Measurements from ENCODE around the gene OR5K2. TPM values are rescaled to one million over a fixed set of nuclear protein-coding genes. Genes with fewer than 3 reads are reported as not detected.

Gene OR5K2
- total RNA-seq, 1 experiment from 2014 or later: not detected

DNA sequence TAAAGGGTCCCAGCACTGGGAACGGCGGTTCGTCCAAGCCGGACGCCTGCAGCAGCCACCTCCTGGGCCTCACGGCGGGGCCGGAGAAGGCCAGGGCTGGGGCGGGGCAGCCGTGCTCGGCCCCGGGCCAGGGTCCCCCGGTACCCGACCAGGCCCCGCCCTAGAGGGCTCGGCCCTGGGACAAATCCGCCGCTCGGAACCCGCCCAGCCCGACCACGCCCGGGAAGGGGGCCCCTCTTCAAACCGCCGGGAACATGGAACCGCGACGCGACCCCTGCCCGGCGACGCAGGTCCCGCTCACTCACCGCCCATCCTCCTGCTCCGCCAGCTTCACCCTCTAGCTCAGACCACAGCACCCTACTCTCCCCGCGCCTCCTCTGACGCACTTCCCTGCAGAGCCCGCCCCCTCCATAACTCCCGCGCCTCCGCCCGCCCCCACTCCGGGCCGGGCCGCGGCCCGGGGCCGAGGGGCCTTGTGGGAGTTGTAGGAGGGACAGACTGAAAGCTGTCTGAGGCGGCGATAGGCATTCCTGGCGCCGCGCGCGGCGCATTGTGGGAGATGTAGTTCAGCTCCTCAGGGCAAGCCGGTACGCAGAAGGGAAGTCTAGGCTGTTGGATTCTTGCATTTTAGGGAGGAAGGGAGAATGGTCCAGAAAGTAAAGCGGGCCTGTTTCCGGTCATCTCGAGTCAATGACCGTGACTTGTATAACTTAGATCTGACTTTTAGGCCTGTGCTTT lies 25.2 kb downstream of the OR5K2 start, which contains the start of gene CLDND1:
Gene CLDND1 (minus strand): TSS at position 359 of the 738 bp plus-strand sequence. CDS start 1,478 bp downstream, outside the sequence.
- DNase-seq (ENCODE audit: low spot score): peak; percentile 98

DNA sequence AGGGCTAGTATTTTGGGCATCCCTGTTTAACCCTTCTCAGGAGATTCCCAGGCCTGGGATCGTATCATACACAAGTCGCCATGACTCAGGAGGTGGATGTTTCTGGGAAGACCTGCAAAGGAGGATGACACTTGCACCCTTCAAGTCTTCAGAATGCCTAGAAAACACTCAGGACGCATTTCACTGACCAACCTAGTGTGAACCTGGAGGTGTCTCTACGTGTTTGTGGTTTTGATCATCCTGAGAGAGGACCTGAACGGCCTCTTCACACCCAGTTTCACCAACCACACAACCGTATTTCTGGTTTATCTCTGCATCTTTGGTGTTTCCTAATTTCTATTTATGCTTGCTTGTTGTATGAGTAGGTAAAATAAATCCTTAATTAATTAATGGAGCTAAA lies 28.0 kb downstream of the OR5K2 start:
- no peak for DNase-seq (ENCODE audit: low spot score)

DNA sequence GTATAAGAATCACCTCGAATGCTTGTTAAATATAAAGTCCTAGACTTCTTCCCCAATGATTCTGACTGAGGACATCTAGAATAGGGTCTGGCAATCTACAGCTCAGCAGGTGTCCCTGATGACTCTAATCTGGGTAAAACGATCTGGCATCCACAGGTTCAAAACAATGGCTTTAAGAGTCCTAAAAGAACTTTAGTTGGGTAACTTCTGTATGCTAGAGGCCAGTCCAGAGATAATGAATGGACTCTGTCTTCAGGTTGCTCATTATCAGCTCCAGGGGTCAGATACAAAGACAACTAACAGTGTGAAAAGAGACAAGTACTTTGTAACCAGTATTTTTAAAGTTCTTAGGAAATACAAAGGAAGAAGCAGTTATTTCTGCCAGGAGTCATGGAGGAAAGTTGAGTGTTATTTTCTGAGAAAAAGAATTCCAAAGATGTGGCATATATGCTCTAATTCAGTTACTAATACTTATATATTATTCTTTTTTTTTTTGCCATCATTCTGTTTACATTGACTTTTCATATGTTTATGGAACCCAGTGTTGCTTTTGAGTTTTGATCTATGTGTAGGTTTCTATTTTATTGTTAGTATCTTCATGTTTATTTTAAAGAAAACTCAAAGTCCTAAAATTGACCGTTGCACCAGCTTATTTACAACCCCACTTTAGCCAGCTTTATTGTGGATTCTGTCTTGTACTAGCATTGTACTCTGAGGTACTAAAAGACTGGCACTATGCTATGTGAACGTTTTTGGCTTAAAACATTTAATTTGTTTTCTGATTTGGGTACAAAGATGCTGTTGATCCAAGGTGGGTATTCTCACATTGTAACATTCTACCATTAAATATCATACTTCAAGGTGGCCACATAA lies 31.2 kb downstream of the OR5K2 start:
- no peak for DNase-seq (ENCODE audit: low spot score)

DNA sequence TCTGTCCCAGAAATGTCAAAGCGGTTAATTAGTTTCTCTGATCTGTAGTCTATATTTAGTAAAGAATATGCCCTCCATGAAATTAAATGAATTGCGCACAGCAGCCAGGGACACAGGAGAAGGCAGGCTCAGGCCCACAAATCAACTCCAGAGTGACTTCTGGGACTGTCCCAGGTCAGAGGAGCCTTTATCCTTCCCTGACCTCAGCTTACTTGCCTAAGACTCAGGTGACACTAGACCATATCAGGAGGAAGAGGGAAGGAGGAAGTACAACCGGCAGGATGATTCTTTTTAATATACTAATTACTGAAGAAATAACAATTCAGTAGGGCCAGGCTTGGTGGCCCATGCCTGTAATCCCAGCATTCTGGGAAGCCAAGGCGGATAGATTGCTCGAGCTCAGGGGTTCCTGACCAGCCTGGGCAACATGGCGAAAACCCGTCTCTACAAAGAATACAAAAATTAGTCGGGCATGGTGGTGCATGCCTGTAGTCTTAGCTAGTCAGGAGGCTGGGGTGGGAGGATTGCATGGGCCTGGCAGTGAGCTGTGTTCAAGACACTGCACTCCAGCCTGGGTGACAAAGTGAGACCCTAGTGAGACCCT lies 32.5 kb downstream of the OR5K2 start:
- no peak for DNase-seq (ENCODE audit: low spot score)

DNA sequence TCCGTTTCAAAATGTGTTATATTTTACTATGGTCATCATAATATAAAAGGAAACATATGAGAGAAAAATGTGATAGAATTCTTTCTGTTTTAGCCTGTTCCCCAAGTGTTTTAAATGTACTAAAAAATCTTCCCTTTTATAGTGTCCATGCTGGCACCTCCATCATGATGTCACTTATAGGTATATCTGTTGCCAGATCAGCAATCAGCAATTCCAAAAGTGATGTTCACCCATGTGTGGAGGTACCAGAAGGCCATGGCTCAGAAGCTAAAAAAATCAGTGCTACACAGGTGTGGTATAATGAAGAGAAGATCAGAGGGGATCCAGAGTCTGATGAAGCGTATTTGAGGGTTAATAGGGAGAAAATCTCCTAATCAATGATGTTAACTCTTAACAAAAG lies 33.2 kb downstream of the OR5K2 start:
- no peak for DNase-seq (ENCODE audit: low spot score)

DNA sequence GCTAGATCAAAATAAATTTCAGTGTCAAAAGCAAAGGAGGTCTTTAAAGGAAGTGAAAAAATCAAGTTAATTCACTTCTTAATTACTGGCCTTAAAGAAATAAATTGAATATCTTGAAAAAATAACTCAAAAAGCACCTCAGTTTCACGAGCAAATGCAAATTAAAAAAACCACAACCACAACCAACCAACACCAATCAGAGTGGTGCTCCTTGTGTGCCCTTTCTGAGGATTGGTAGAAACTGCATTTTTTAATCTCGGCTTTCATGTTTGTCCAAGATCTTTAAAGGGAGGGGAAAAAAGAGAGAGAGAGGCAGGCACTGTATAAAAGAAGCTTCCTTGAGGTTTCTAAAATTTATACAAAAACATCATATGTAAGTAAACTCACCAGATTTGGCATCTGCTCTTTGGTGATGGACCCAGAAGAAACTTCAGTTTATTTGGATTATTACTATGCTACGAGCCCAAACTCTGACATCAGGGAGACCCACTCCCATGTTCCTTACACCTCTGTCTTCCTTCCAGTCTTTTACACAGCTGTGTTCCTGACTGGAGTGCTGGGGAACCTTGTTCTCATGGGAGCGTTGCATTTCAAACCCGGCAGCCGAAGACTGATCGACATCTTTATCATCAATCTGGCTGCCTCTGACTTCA lies 34.3 kb downstream of the OR5K2 start, which contains the start of gene GPR15:
Gene GPR15 (plus strand): TSS at position 357 of the 653 bp plus-strand sequence. CDS start 56 bp downstream, at position 413.
- no peak for DNase-seq (ENCODE audit: low spot score)

DNA sequence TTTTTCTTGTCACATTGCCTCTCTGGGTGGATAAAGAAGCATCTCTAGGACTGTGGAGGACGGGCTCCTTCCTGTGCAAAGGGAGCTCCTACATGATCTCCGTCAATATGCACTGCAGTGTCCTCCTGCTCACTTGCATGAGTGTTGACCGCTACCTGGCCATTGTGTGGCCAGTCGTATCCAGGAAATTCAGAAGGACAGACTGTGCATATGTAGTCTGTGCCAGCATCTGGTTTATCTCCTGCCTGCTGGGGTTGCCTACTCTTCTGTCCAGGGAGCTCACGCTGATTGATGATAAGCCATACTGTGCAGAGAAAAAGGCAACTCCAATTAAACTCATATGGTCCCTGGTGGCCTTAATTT lies 34.8 kb downstream of the OR5K2 start:
- no peak for DNase-seq (ENCODE audit: low spot score)

DNA sequence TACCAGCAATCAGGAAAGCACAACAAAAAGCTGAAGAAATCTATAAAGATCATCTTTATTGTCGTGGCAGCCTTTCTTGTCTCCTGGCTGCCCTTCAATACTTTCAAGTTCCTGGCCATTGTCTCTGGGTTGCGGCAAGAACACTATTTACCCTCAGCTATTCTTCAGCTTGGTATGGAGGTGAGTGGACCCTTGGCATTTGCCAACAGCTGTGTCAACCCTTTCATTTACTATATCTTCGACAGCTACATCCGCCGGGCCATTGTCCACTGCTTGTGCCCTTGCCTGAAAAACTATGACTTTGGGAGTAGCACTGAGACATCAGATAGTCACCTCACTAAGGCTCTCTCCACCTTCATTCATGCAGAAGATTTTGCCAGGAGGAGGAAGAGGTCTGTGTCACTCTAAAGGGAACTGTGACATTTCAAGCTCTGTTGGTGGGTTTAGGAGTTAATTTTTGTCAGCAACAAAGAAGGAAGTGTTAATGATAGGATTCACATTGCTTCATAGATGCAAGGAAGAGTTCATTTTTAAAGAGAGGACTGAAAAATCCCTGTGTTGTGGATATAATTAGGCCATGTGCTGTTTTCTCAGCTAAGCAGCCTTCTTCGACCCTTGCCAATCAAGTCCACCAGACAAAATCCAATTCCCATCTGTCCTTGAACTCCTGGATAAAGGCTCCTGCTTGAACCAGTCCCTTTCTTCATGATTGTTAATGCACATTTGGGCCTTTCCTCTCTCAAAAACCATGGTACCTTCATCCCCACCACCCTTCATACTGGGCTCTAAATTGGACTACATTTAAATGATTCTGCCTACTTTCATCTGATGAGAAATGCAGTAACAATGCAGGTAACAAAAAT lies 35.5 kb downstream of the OR5K2 start:
- DNase-seq (ENCODE audit: low spot score): no peak

DNA sequence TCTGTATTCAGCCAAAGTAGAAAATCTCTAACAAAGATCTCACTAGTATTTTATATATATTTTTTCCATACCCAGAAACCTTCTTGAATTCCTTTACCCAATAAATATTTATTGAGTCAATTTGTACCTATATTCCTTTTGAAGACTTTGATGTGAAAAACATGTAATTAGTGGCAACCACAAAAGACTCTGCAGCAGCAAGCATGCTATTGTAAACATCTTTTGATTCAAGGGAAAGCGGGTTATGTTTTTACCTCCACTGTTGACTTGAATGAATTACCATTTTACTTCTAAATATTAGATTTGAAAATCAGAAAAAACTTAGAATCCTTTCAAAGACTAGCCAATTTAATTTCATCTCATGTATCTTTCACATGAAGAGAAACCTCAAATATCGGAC lies 36.7 kb downstream of the OR5K2 start:
- DNase-seq (ENCODE audit: low spot score): no peak

DNA sequence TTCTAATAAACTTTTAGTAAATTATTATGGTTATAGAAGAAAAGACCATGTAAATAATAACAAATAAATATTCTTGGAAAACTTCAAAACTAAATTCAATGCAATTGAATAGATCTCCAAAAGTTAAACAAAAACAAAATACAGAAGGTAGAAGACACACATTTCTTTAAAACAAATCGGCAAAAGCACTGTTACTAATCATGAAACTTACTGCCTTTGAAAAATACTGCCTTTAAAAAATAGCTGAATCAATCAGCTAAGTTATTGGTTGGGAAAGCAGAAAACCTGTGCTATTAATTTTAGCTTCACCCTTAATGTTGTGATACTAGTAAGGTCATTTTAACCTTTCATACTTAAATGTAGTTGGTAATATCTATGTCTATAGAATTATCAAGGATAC lies 37.3 kb downstream of the OR5K2 start:
- DNase-seq (ENCODE audit: low spot score): no peak

DNA sequence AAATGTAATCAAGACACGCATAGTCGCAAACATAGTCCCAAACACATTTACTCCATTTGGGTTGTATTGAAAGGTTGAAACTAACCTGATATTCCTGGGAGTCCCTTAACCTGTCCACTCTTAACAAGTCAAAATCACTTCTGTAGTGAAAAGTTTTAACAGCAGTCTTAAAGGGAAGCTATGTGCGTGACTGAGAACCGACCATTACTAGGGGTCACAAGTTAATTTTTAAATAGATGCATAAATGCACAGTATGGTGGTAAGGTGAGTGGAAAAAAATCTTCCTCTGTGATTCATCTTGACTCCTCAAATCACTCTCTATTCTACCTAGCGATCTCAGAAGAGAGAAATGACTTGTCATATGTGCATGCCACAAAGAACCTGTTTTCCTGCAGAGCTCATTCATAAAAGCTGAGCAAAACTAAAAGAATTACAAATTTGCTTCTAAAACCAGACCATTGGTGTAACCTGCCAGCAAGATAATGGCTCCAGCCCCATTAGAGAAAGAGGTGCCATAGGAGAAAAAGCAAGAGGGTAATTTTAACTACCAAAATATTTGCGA lies 39.1 kb downstream of the OR5K2 start:
- DNase-seq (ENCODE audit: low spot score): no peak

DNA sequence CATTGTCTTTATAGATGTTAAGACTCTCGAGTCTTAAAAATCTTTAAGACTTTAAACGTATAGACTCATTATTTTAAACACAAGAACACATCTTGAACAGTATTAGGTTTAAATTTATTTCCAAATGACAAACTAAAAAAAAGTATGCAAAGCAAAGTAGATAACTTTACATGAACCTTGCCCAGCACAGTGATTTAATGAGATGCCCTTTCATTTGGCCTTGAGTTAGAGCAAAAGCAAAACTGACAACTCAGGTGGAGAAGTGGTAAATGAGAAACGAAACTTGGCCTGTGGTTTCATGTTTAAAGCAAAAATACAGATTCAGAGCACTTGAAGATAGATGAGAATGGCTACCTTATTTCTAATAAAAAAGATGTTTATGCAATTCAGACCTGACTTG lies 42.9 kb downstream of the OR5K2 start:
- no peak for DNase-seq (ENCODE audit: low spot score)

DNA sequence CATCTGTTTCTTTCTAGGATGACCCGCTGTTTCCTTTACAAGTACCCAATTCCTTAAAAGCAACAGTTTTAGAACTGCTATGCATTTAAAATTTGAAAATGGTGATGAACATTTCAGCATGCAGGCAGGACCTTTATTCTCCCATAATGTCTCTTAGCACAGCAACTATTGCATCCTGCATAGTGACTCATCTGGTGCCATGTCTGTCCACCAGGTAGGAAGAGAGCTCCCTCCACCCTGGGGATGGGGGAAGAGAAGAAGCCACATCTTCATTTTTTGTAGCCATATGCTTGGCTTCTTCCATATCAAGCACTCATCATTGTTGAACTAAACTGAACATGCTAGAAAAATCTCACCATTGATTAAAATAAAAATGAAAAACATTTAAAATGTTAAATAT lies 44.2 kb downstream of the OR5K2 start:
- DNase-seq (ENCODE audit: low spot score): no peak

DNA sequence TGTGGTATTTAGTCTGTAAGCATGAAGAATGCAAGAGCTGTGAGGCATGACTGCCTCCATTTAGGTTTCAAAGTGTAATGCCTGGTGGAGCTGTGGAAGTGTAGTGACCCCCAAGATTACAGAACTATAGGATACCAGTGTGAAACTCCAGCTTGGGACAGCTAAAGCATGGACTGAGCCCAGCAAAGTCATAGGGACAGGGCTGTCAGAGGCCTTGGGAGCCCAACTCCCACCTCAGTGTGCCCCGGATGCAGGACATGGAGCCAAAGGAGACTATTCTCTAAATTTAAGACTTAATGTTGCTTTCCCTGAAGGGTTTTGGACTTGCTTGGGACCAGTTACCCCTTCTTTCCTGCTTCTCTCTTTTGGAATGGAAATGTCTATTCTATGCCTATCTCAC lies 45.1 kb downstream of the OR5K2 start:
- DNase-seq (ENCODE audit: low spot score): no peak

DNA sequence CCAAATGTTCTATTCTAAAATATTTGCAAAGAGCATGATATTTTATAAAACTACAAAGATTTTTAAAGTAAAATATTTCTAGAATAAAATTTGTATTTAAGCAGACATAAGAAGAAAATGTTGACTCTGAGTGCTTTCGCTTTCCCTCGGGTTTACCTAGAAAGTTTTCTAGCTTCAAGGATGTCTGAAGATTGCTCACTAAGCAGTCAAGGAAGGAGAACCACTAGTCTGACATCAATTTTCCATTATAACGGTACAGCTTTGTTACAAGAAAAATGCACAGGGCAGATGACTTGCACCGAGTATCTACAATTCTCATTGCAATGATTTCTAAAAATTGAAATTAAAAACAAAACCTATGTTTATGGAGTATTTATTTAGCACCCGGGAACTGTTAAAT lies 48.5 kb downstream of the OR5K2 start:
- DNase-seq (ENCODE audit: low spot score): no peak

Small RNA genes lying within 50 kb of the gene (small RNA-seq; reads per million reads assigned to genes)
- gene RPL38P4: not detected

Other genes with a start within 250 kb of the OR5K2 start
- not detected in 2 replicates for gene OR5H6, start 233.4 kb upstream of the OR5K2 start, total RNA-seq (2014; rRNA removed; shearing (Covaris generic))
- gene OR5H2, start 215.2 kb upstream of the OR5K2 start, total RNA-seq (2014; rRNA removed; shearing (Covaris generic)): not detected in 2 replicates
- gene OR5K4, start 143.8 kb upstream of the OR5K2 start, total RNA-seq (2014; rRNA removed; shearing (Covaris generic)): not detected in 2 replicates
- not detected in 2 replicates for gene OR5K3, start 107.0 kb upstream of the OR5K2 start, total RNA-seq (2014; rRNA removed; shearing (Covaris generic))
- gene OR5K1, start 34.5 kb upstream of the OR5K2 start, total RNA-seq (2014; rRNA removed; shearing (Covaris generic)): not detected in 2 replicates
- 25.1 and 31.5 TPM in 2 replicates for gene CLDND1, start 25.2 kb downstream of the OR5K2 start, total RNA-seq (2014; rRNA removed; shearing (Covaris generic))
- not detected in 2 replicates for gene GPR15, start 34.3 kb downstream of the OR5K2 start, total RNA-seq (2014; rRNA removed; shearing (Covaris generic))
- gene CPOX, start 95.9 kb downstream of the OR5K2 start, total RNA-seq (2014; rRNA removed; shearing (Covaris generic)): 28.8 and 31.4 TPM in 2 replicates